Posterior vena cava (tissue), 2 donors: ENCODE measurements around the gene TRMT11. TPM values are rescaled to one million over a fixed set of nuclear protein-coding genes. Genes with fewer than 3 reads are reported as not detected.
"Not testable (repeated sequence)": the region's sequence is repeated elsewhere in the genome, so short reads cannot be mapped to it uniquely, and the experiment has no call there.

Source experiments
- DNase-seq: peaks from one replicate; pipeline ENCODE4 v3.0.0-alpha.2; 2020; ENCODE audit warnings: low spot score
- intact Hi-C, 2 donors: fragments of 100-400 bp; cut with DNase I; formaldehyde crosslinking; loops; one replicate each; pipeline versions ENCODE4 v1.14.1 to v1.14.2; 2022 to 2023
- total RNA-seq, 2 donors: library from RNA; stranded (reverse); fragmentation: NEBNext Ultra II Directional; extraction: Animal tissue kit (Norgen Biotek cat#: 25700); gene quantifications; one replicate each; pipeline ENCODE4 v1.2.1, GENCODE V29; 2021
- donor health status: DM: yes; HTN: yes; CAD: no.
- donor health status: DM: yes; HTN: yes; CAD: no.

The TRMT11 gene
- total RNA-seq, 2 donors from 2014 or later = 19.8 to 22.4 TPM

- no peak for DNase-seq
- intact Hi-C loops = loop anchor here in 1 of 2 donors (10.0 kb wide), 3 partner anchors 81 to 1081 kb away; partner anchors contain the start of gene RSPO3
These were observed 47.4 kb downstream of the TRMT11 start for GRCh38 chr6:126033696-126034095.

- DNase-seq = no peak
- intact Hi-C loops = loop anchor here in 1 of 2 donors (10.0 kb wide), 3 partner anchors 80 to 1080 kb away; partner anchors contain the start of gene RSPO3
These were observed 48.3 kb downstream of the TRMT11 start for GRCh38 chr6:126034656-126035055.

- DNase-seq = no peak
- intact Hi-C loops = loop anchor here in 1 of 2 donors (10.0 kb wide), 3 partner anchors 79 to 1079 kb away; partner anchors contain the start of gene RSPO3
These were observed 49.4 kb downstream of the TRMT11 start for GRCh38 chr6:126035764-126036163.

GRCh38 chr6:126038234-126038633, 51.9 kb downstream of the TRMT11 start:
- DNase-seq = no peak
- intact Hi-C loops = loop anchor here in 1 of 2 donors (10.0 kb wide), 3 partner anchors 77 to 1077 kb away; partner anchors contain the start of gene RSPO3

- intact Hi-C loops = loop anchor here in 1 of 2 donors (10.0 kb wide), 3 partner anchors 76 to 1076 kb away; partner anchors contain the start of gene RSPO3
These were observed 52.9 kb downstream of the TRMT11 start for GRCh38 chr6:126039284-126039683.

GRCh38 chr6:126040394-126040793, 54.1 kb downstream of the TRMT11 start:
- intact Hi-C loops = no loop called here
- DNase-seq = no peak

More at GRCh38 chr6:126039284-126039683, 52.9 kb downstream of the TRMT11 start:
- no peak for DNase-seq

GRCh38 chr6:126040826-126041225, 54.5 kb downstream of the TRMT11 start:
- intact Hi-C loops = no loop called here
- DNase-seq = no peak

GRCh38 chr6:126041516-126041915, 55.2 kb downstream of the TRMT11 start:
- DNase-seq = no peak
- intact Hi-C loops = no loop called here

- DNase-seq = no peak
- intact Hi-C loops = no loop called here
These were observed 55.7 kb downstream of the TRMT11 start for GRCh38 chr6:126042001-126042419.

- DNase-seq = no peak
- intact Hi-C loops = no loop called here
These were observed 61.3 kb downstream of the TRMT11 start for GRCh38 chr6:126047648-126048047.

- intact Hi-C loops = no loop called here
- no peak for DNase-seq
These were observed 62.3 kb downstream of the TRMT11 start for GRCh38 chr6:126048635-126049034.

- intact Hi-C loops = no loop called here
These were observed 64.5 kb downstream of the TRMT11 start for GRCh38 chr6:126050795-126051194.

GRCh38 chr6:126051791-126052190, 65.5 kb downstream of the TRMT11 start:
- no peak for DNase-seq
- intact Hi-C loops = no loop called here

More at GRCh38 chr6:126050795-126051194, 64.5 kb downstream of the TRMT11 start:
- no peak for DNase-seq

- DNase-seq = no peak
- intact Hi-C loops = no loop called here
These were observed 66.1 kb downstream of the TRMT11 start for GRCh38 chr6:126052485-126052884.

- no peak for DNase-seq
- intact Hi-C loops = no loop called here
These were observed 67.9 kb downstream of the TRMT11 start for GRCh38 chr6:126054258-126054702.

- DNase-seq = no peak
- intact Hi-C loops = no loop called here
These were observed 68.5 kb downstream of the TRMT11 start for GRCh38 chr6:126054802-126055201.

- DNase-seq = no peak
- intact Hi-C loops = no loop called here
These were observed 69.1 kb downstream of the TRMT11 start for GRCh38 chr6:126055449-126055848.

GRCh38 chr6:126056355-126057004, 70.1 kb downstream of the TRMT11 start:
- intact Hi-C loops = no loop called here
- DNase-seq = no peak

GRCh38 chr6:126058085-126058484, 71.7 kb downstream of the TRMT11 start:
- DNase-seq, intact Hi-C loops: not testable (repeated sequence)

GRCh38 chr6:126060400-126060799, 74.1 kb downstream of the TRMT11 start:
- intact Hi-C loops = loop anchor here in 1 of 2 donors (10.0 kb wide), 1 partner anchor 54 kb away; no protein-coding TSS in a partner anchor

More at GRCh38 chr6:126060400-126060799, 74.1 kb downstream of the TRMT11 start:
- DNase-seq = no peak
